ENCODE results near the gene ADNP. TPM values are rescaled to one million over a fixed set of nuclear protein-coding genes. Genes with fewer than 3 reads are reported as not detected.

The ADNP gene
- total RNA-seq, 1 donor from 2014 or later = 75.4 TPM

DNA sequence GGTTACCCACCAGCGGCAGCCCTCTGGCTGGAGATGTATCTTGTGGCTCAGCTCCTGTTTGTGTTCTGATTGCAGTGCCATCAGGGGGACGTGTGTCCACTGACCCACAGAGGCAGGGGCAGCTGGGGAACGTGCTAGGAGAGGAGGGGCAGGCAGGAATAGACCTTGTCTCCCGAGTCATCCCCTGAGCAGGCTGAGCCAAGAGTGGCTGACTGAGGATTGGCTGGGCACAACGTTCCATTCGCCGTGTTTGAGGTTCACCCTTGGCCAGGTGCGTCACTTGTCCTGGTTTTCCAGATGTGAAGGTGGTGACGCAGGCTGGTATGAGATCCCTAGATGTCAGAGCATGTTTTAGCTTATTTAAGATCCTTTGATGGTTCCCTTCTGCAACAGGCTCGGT is 57.7 kb downstream of the ADNP start:
- TF ChIP-seq EZH2 (IDR thresholded peaks at IDR 0.05) = no peak
- TF ChIP-seq EZH2phosphoT487 (IDR thresholded peaks at IDR 0.05) = no peak
- no peak for TF ChIP-seq CTCF (IDR thresholded peaks at IDR 0.05)
- peak overlapping the region; percentile 76 for H3K27ac Mint-ChIP-seq
- peaks cover 7% of the 10 kb centered on the region for H3K36me3 Mint-ChIP-seq
- H3K27ac ChIP-seq = no peak overlapping the region
- no peak overlapping the region for H3K4me3 Mint-ChIP-seq
- H3K9me3 Mint-ChIP-seq = no peaks in the 10 kb centered on the region
- H3K9me3 ChIP-seq (ENCODE audit: low read depth) = no peaks in the 10 kb centered on the region
- H3K4me2 ChIP-seq = no peak overlapping the region
- H4K20me1 ChIP-seq (ENCODE audit: low read depth) = peaks cover 5% of the 10 kb centered on the region
- H3K4me3 ChIP-seq = no peak overlapping the region
- H3K27me3 Mint-ChIP-seq (ENCODE audit: insufficient read depth, low read depth) = peaks cover 5% of the 10 kb centered on the region
- no peak overlapping the region for H2AFZ ChIP-seq (replicated peaks)
- no peaks in the 10 kb centered on the region for H3K27me3 ChIP-seq
- peaks cover 41% of the 10 kb centered on the region for H3K4me1 Mint-ChIP-seq
- H3K36me3 ChIP-seq = no peaks in the 10 kb centered on the region
- H3K79me2 ChIP-seq (ENCODE audit: low read depth) = peaks cover 6% of the 10 kb centered on the region
- H3K4me1 ChIP-seq = peaks cover 24% of the 10 kb centered on the region
- peaks cover 28% of the 10 kb centered on the region for H3F3A ChIP-seq (ENCODE audit: low read depth)
- DNase-seq (ENCODE audit: low spot score) = no peak
- no peak overlapping the region for H3K9ac ChIP-seq

DNA sequence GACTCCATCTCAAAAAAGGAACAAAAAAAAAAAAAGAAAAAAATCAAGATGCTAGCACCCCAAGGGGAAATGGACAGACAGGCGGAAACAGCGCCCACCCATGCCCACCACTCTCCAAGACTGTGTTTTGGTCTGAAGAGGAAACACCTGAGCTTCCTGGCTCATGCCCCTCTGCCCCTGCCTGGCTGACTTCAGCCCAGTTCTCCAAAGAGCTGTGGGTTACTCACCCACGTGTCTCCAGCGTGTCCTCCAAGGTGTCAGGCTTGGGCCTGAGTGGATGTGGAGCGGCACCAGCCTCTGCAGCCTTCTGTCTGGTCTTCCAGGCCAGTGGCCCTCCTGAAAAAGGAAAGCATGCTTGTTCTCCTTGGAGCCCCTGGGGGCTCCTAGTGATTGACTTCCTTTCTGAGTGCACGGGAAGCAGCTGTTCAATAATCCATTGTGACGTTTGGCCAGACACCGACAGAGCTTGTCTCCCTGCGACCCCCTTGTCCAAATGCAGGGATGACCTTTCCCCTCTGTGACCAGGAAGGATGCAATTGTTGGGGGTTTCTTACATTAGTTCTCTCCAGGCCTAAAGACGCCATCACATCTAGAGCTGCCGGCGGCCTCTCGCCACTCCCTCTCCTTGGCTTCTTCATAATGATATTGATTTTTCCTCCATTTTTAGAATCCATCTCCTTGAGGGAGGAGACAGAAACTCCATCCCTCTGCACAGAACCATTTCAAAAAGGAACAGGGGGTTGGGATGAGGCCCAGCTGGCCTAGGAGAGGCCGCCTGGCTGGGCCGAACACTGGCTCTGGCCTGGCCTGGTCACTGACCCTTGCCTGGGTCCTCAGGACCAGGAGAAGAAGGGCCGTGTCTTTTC is 58.4 kb downstream of the ADNP start:
- Histone ChIP-seq H2AFZ (replicated peaks) (no peak overlapping the region), H3K79me2 (ENCODE audit: low read depth) (peaks cover 6% of the 10 kb centered on the region), H3K4me1 (peaks cover 24% of the 10 kb centered on the region), H3K4me2 (peak overlapping the region; percentile 45), H3K9ac (no peak overlapping the region), H3K9me3 (ENCODE audit: low read depth) (no peaks in the 10 kb centered on the region), H4K20me1 (ENCODE audit: low read depth) (peaks cover 5% of the 10 kb centered on the region), H3K27ac (no peak overlapping the region), H3K4me3 (no peak overlapping the region), H3K36me3 (no peaks in the 10 kb centered on the region), H3F3A (ENCODE audit: low read depth) (peaks cover 32% of the 10 kb centered on the region), H3K27me3 (no peaks in the 10 kb centered on the region)
- no peaks in the 10 kb centered on the region for H3K9me3 Mint-ChIP-seq
- H3K4me3 Mint-ChIP-seq = peak overlapping the region; percentile 24
- H3K27me3 Mint-ChIP-seq (ENCODE audit: insufficient read depth, low read depth) = peaks cover 5% of the 10 kb centered on the region
- H3K36me3 Mint-ChIP-seq = peaks cover 7% of the 10 kb centered on the region
- no peak for DNase-seq (ENCODE audit: low spot score)
- peak overlapping the region; percentile 66 for H3K27ac Mint-ChIP-seq
- no peak for TF ChIP-seq CTCF (IDR thresholded peaks at IDR 0.05)
- TF ChIP-seq EZH2phosphoT487 (IDR thresholded peaks at IDR 0.05) = no peak
- TF ChIP-seq EZH2 (IDR thresholded peaks at IDR 0.05) = no peak
- H3K4me1 Mint-ChIP-seq = peaks cover 41% of the 10 kb centered on the region

- Histone ChIP-seq H3K79me2 (ENCODE audit: low read depth) (peaks cover 6% of the 10 kb centered on the region), H3K4me3 (peak overlapping the region; percentile 48), H3K4me2 (peak overlapping the region; percentile 78), H3K27ac (peak overlapping the region; percentile 79), H3K27me3 (no peaks in the 10 kb centered on the region), H4K20me1 (ENCODE audit: low read depth) (peaks cover 5% of the 10 kb centered on the region), H3K9ac (no peak overlapping the region), H3K9me3 (ENCODE audit: low read depth) (no peaks in the 10 kb centered on the region), H3F3A (ENCODE audit: low read depth) (peaks cover 32% of the 10 kb centered on the region), H2AFZ (replicated peaks) (peak overlapping the region; percentile 56), H3K4me1 (peaks cover 24% of the 10 kb centered on the region), H3K36me3 (no peaks in the 10 kb centered on the region)
- Mint-ChIP-seq H3K36me3 (peaks cover 4% of the 10 kb centered on the region), H3K4me3 (peak overlapping the region; percentile 83), H3K9me3 (no peaks in the 10 kb centered on the region), H3K27ac (peak overlapping the region; percentile 96), H3K27me3 (ENCODE audit: insufficient read depth, low read depth) (peaks cover 5% of the 10 kb centered on the region), H3K4me1 (peaks cover 41% of the 10 kb centered on the region)
- DNase-seq (ENCODE audit: low spot score) = peak; percentile 95
- TF ChIP-seq EZH2phosphoT487 (IDR thresholded peaks at IDR 0.05) = no peak
- no peak for TF ChIP-seq EZH2 (IDR thresholded peaks at IDR 0.05)
- TF ChIP-seq CTCF (IDR thresholded peaks at IDR 0.05) = no peak
Observed at GRCh38 chr20:50870561-50871161, 60.6 kb downstream of the ADNP start.
